Dedifferentiated amniotic fluid mesenchymal stem cell (primary cell): ENCODE results near the gene AP1M2.
"Not testable (repeated sequence)": the region's sequence is repeated elsewhere in the genome, so short reads cannot be mapped to it uniquely, and the experiment has no call there.

Experiments used
- DNase-seq: peaks from one replicate; pipeline ENCODE4 v3.0.0-alpha.2; 2016; ENCODE audit errors: extremely low spot score

The AP1M2 gene

GRCh38 chr19:10601999-10602329 lies 14.9 kb upstream of the AP1M2 start:
- DNase-seq: no peak

DNA sequence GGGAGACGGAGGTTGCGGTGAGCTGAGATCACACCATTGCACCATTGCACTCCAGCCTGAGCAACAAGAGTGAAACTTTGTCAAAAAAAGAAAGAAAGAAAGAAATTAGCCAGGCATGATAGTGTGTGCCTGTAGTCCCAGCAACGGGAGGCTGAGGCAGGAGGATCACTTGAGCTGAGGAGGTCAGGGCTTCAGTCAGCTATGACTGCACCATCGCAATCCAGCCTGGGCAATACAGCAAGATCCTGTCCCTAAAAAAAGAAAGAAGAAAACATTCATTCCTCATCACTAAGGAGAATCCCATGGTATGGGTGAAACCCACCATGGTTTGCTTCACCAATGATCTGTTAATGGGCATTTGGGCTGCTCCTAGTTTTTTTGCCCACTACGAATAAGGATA lies 13.0 kb upstream of the AP1M2 start:
- no peak for DNase-seq

DNA sequence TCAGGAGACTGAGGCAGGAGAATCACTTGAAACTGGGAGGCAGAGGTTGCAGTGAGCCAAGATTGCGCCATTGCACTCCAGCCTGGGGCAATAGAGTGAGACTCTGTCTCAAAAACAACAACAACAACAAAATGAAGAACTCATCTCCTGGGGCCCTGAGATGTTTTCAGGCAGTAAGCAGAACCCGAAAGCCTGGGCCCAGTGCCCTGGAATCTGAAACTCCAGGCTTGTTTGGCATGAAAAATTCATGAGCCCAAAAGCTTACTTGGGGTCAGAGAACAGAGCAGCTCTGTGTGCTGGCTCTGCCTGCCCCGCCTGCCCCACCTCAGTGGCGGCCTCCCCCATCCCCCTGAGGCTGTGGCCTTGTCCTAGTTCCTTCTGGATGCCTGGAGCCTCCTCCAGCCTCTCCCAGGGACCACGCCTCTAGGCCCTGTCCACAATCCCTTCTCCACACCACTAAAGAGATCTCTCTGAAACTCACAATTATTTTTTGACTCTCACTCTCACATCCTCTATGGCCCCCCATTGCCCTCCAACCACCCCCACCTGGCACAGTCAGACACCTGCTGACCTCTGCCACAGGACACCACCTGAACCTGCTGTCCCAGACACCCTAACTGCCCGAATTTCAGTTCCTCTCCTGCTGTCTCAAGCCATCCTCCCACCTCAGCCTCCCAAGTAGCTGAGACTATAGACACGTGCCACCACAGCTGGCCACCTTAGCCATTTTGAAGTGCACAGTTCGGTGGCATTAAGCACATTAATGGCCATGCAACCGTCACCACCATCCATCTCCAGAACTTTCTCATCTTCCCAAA lies 6.9 kb upstream of the AP1M2 start:
- DNase-seq: peak; percentile 42

DNA sequence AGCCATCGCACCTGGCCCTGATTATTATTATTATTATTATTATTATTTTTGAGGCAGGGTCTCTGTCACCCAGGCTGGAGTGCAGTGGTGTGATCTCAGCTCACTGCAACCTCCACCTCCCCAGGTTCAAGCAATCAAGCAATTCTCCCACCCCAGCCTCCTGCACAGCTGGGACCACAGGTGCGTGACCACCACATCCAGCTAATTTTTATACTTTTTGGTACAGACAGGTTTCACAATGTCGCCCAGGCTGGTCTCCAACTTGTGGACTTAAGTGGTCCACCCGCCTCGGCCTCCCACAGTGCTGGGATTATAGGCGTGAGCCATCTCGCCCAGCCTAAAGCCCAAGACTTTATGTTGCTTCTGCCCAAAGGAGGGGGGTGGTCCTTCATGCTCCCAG lies 6.0 kb upstream of the AP1M2 start:
- DNase-seq: no peak

- DNase-seq: no peak
Observed at GRCh38 chr19:10587839-10588150, 683 bp upstream of the AP1M2 start.

DNA sequence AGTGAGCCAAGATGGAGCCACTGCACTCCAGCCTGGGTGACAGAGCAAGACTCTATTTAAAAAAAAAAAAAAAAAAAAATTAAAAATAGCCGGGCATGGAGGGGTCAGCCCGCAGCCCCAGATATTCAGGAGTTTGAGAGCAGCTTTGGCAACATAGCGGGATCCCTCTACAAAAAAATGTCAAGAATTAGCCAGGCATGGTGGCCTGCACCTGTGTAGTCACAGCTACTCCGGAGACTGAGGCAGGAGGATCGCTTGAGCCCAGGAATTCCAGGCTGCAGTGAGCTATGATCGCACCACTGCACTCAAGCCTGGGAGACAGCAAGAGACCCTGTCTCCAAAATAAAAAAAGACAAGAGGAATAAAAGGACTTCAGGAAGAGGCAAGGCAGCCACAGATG lies 716 bp downstream of the AP1M2 start:
- no peak for DNase-seq

GRCh38 chr19:10583036-10583776 lies 3.9 kb downstream of the AP1M2 start:
- no peak for DNase-seq

DNA sequence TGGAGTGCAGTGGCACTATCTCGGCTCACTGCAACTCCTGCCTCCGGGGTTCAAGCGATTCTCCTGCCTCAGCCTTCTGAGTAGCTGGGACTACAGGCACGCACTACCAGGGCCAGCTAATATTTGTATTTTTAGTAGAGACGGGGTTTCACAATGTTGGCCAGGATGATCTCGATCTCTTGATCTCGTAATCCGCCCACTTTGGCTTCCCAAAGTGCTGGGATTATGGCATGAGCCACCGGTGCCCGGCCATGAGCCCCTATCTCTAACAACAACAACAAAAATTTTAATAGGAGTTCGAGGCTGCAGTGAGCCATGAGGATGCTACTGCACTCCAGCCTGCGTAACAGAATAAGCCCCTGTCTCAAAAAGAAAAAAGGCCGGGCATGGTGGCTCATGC lies 5.0 kb downstream of the AP1M2 start:
- DNase-seq: no peak

DNA sequence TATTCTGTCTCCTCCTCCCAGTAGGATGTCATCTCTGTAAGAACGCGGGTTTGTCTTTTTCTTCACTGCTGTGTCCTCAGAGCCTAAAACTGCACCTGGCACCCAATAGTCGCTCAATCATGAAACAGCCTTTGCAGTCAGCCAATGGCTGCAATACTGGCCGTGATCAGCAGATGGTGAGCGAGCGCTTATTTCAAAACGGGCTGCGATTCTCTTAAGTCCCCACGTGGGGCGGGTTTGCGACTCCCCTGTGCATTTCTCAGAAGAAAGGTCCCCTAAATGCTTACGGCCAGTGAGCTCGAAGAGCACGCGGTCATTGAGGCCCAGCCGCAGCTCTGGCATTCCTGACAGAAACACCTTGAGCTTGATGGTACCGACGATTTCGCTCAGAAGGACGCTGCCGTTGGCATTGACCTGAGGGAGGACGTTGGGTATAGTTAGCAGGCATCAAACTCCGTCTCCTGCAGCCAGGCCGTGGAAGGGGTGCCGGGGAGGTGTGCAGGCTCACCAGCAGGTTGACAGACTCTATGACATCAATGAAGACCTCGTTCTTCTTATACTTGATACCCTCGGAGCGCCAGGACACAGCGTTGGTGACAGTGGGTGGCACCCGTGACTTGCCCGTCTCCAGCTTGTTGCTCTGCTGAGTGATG lies 6.0 kb downstream of the AP1M2 start:
- peak; percentile 95 for DNase-seq

DNA sequence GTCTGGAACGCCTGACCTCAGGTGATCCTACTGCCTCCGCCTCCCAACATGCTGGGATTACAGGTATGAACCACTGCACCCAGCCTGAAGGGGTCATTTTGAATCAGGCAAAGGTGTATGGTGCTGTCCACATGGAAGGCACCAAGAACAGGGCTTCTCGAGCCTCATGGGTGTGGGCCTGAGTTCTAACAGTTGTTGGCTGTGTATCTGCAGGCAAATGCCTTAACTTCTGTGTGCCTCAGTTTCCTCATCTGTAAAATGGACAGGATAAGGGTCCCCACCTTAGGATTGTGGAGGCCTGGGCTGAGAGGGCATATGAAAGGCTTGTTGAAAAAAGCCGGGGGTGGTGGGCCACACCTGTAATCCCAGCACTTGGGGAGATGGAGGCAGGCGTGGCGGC lies 9.2 kb downstream of the AP1M2 start:
- DNase-seq: no peak

- no peak for DNase-seq
Observed at GRCh38 chr19:10575011-10575716, 11.9 kb downstream of the AP1M2 start.

DNA sequence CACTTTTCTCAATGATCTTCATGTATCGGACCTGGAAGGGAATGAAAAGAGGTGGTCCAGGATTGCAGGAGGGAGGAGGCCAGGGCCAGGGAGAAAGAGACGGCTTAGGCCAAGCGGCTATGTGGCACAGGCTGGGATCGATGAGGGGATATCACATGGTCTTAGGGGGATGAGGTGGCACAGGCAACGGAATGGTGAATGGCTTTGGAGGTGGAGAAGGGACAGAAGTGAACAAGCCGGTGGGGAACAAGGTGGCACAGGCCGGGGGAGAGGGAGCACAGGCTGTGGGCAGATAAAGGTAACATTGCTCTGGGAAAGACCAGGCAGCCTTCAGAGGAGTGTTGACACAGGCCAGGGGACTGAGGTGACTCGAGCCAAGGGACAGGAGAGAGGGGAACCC lies 12.7 kb downstream of the AP1M2 start:
- DNase-seq: no peak

DNA sequence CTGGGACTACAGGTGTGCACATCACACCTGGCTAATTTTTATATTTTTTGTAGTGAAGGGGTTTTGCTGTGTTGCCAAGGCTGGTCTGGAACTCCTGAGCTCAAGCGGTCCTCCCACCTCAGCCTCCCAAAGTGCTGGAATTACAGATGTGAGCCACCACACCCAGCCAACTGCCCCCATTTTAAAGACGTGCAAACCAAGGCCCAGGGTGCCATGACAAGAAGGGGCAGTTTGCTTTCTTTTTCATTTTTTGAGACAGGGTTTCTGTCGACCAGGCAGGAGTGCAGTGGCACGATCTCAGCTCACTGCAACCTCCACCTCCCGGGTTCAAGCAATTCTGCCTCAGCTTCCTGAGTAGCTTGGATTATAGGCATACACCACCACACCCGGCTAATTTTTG lies 13.3 kb downstream of the AP1M2 start:
- not testable (repeated sequence) for DNase-seq

- peak; percentile 99 for DNase-seq
Observed at GRCh38 chr19:10568826-10569651, 18.1 kb downstream of the AP1M2 start, which contains the start of gene CDKN2D. CDKN2D (minus strand) TSS chr19:10568979; CDS start chr19:10568653, 326 bp downstream.

DNA sequence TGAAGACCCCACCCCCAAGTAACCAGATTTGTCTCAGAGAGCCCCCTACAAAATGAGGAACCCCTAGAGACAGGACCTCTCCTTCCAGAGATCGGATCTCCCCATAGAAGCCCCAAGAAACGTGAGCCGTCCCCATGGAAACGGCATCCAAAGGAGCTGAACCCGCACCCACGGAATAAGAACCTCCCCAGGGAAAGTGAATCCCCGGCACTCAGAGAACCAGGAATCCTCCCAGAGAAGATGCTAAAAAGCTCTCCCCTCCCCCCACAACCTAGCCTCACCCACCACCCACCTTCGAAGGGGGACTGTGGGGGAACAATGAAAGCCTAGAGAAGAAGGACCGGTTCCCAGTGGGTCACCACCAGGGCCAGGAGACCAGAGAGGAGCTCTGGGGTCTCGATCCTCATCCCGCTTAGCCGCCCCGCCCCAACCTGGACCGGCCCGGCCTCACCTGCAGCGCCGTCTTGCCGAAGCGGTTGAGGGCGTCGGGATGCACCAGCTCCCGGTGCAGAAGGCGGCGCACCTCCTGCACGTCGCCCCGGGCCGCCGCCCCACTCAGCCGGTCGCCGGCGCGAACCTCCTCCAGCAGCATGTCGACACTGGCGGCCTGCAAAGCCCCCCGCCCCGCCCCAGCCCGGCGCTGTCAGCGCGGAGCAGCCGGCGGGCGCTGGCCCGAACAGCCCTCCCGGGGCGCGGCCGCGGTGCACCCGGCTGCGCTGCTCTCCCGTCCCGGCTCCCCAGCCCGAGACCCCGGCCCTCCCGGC lies 18.9 kb downstream of the AP1M2 start:
- DNase-seq: no peak

- no peak for DNase-seq
Observed at GRCh38 chr19:10567656-10568055, 19.5 kb downstream of the AP1M2 start.

GRCh38 chr19:10566658-10567410 lies 20.3 kb downstream of the AP1M2 start:
- no peak for DNase-seq

DNA sequence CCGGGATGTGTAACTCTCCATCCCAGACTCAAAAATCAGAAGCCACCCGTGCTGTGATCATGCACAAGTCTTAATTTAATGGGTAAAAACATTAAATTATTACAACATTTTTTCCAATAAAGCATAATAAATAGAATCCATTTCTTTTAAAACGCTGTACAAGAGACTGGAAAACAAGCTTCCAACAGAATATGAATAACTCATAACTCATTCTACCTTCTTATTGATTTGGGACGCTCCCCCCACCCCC lies 20.8 kb downstream of the AP1M2 start:
- DNase-seq: no peak

- peak; percentile 97 for DNase-seq
Observed at GRCh38 chr19:10565567-10566407, 21.3 kb downstream of the AP1M2 start, which contains the start of gene KRI1. KRI1 (minus strand) TSS chr19:10566010; CDS start chr19:10565999, 11 bp downstream.
